GM12875 (cell line): ENCODE measurements around the gene GMFB.

ENCODE experiments used
- H3K4me3 ChIP-seq: one replicate; pipeline ENCODE4 v1.5.1; 2011; ENCODE audit warnings: low read depth, low read length, control low read depth
- CTCF ChIP-seq: IDR thresholded peaks from 2 replicates; pipeline ENCODE4 v1.5.1; 2011; ENCODE audit warnings: low read depth, mild to moderate bottlenecking, control low read depth, inconsistent platforms, low read length, moderate library complexity, borderline replicate concordance; ENCODE audit not compliant: insufficient read depth

GMFB gene

DNA sequence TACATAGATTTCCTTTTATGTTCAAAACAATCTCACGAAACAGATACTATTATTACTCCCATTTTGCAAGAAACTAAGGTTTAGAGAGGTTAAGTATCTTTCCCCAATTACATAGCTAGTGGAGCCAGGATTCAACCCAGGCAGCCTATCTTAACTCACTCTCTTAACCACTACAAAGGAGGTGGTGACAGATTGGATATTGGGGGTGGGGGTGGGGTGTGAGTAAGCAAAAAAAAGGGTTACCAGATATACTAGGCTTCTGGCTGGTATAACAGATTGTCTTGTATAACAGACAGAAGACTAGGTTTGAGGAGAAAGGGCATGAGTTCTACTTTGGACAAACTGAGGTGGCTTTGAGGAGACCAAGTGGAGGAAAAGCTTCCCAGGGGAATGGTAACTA, 2.1 kb downstream of the GMFB start:
- no peak overlapping the region for H3K4me3 ChIP-seq
- no peak for TF ChIP-seq CTCF

DNA sequence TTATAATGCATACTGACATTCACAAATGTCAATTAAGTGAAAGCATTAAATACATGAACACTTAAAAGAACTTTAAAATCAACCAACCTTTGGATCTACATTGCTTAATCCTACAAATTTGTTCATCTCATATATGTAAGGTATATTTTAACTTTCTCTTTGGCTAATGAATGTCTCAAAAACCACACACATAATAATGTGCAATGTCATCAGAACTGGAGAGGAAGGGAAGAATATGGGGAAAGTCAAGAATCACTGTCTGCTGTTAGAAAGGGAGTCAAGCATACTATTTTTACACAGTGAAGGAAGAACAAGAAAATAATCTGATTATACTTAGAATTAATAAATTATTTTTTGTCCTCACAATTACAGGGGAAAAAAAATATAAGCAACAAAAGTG, 4.9 kb downstream of the GMFB start:
- H3K4me3 ChIP-seq = no peak overlapping the region
- TF ChIP-seq CTCF = no peak

DNA sequence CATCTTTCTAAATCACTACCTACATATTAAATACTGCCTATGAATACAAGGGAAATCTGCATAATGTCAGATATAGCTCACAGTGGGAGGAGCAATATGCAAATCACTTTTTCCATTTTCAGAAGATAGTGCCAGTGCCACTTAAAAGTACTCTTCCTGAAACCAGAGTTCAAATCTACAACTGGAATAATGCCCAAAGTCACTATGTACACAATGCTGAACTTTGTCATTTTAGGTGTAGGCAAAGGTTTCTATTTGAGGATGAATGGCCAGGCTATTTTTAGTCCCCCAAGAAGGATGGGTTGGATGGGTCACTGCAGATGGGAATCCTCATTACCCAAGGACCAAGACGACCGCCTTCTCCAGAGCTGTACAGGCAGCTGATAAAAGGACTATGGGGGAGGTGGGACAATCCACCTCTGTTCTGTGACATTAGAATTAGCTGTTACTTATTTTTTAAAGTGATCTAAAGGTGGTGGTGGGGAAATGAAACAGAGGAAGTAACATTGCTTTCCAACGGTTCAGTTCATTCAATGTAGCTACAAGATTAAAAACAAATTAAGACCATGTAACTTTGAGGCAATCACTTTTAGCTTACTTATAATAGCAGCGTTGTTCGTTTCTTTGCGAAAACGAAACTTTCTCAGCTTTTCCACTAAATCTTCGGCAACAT, 5.6 kb downstream of the GMFB start:
- H3K4me3 ChIP-seq = no peak overlapping the region
- TF ChIP-seq CTCF = no peak

DNA sequence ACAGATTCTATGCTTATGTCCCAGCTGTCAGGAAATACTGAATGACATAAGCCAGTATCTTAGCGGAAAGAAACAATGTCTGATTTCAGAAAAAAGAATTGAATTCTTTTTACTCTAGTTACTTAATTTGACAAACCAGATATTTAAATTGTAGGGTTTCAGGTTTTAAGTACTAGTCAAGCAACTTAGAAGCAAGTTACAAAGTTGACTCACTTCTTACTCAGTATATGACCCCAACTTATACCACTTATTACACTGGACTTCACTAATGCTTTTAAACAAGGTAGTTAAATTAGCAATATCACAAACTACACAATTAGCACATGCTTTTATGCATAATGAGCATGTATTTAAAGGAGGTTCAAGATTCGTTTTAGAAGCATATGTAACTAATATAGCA, 7.1 kb downstream of the GMFB start:
- no peak overlapping the region for H3K4me3 ChIP-seq
- TF ChIP-seq CTCF = no peak

- no peak for TF ChIP-seq CTCF
Measured at GRCh38 chr14:54480830-54481562, 7.8 kb downstream of the GMFB start.

GRCh38 chr14:54478636-54479215, 10.1 kb downstream of the GMFB start:
- H3K4me3 ChIP-seq = no peak overlapping the region
- TF ChIP-seq CTCF = no peak

More at GRCh38 chr14:54480830-54481562, 7.8 kb downstream of the GMFB start:
- H3K4me3 ChIP-seq = no peak overlapping the region

- no peak overlapping the region for H3K4me3 ChIP-seq
- no peak for TF ChIP-seq CTCF
Measured at GRCh38 chr14:54475911-54476310, 12.9 kb downstream of the GMFB start.
